ENCODE results near the gene TMEM109. TPM values are rescaled to one million over a fixed set of nuclear protein-coding genes. Genes with fewer than 3 reads are reported as not detected.

TMEM109 gene
- total and polyA plus RNA-seq, 2 of the 13 experiments (the other 11 are each of a cell fraction or from before 2014, with no cell fraction given) = 7.7 to 18.0 TPM

- TF ChIP-seq ZNF574 (CRISPR knock-in tag; IDR thresholded peaks at IDR 0.05) (peak; percentile 88), PRDM15 (CRISPR knock-in tag; IDR thresholded peaks at IDR 0.05) (peak; percentile 59; the same call in 1 of the 2 replicates), ZNF414 (CRISPR knock-in tag; IDR thresholded peaks at IDR 0.05) (peak; percentile 94), ZBTB20 (CRISPR knock-in tag; IDR thresholded peaks at IDR 0.05; ENCODE audit: borderline replicate concordance, low read depth) (peak; percentile 96), ZNF326 (CRISPR knock-in tag; IDR thresholded peaks at IDR 0.05; ENCODE audit: borderline replicate concordance) (0 out of 2 replicates have a peak, but pooled peaks have one; percentile 39), ZSCAN30 (CRISPR knock-in tag; IDR thresholded peaks at IDR 0.05) (no peak), KDM6A (CRISPR knock-in tag; IDR thresholded peaks at IDR 0.05; ENCODE audit: low read depth) (peak; percentile 90), MBD4 (IDR thresholded peaks at IDR 0.05; ENCODE audit: borderline replicate concordance, low read length) (no peak; the same call in 1 of the 2 replicates), SCMH1 (CRISPR knock-in tag; IDR thresholded peaks at IDR 0.05; ENCODE audit: borderline replicate concordance) (no peak), HMGXB4 (CRISPR knock-in tag; IDR thresholded peaks at IDR 0.05; ENCODE audit: borderline replicate concordance in 1 of 2, low read depth in 1 of 2) (peak; percentile 25 to 63; a peak in 1 of 4 replicates), NFAT5 (CRISPR knock-in tag; IDR thresholded peaks at IDR 0.05) (no peak; the same call in 1 of the 2 replicates), TBL1XR1 (IDR thresholded peaks at IDR 0.05; ENCODE audit: borderline replicate concordance, low read length, partially characterized antibody) (peak; percentile 87), RAD21 (CRISPR knock-in tag; IDR thresholded peaks at IDR 0.05) (no peak)
Observed at GRCh38 chr11:60880643-60881282, 33.2 kb upstream of the TMEM109 start (continued).
